ENCODE data around the gene VTN.
A peak's percentile ranks its signal among the peaks of the same experiment; 100 is the strongest.
"Not testable (repeated sequence)": the region's sequence is repeated elsewhere in the genome, so short reads cannot be mapped to it uniquely, and the experiment has no call there.

The VTN gene

DNA sequence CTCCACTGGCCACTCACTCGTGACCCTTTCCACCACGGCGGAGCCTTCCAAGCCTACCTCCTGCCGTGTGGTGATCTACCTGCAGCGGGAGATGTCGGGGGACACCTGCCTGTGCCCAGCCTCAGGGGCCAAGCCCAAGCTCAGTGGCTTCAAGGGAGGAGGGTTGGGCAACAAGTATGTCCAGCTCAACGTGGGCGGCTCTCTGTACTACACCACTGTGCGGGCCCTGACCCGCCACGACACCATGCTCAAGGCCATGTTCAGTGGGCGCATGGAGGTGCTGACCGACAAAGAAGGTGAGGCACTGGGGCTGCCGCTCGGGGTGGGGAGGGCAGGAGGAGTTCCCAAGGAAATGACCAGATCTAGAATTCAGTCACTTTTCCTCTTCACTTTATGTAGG, 30.7 kb downstream of the VTN start:
- DNase-seq = no peak

DNA sequence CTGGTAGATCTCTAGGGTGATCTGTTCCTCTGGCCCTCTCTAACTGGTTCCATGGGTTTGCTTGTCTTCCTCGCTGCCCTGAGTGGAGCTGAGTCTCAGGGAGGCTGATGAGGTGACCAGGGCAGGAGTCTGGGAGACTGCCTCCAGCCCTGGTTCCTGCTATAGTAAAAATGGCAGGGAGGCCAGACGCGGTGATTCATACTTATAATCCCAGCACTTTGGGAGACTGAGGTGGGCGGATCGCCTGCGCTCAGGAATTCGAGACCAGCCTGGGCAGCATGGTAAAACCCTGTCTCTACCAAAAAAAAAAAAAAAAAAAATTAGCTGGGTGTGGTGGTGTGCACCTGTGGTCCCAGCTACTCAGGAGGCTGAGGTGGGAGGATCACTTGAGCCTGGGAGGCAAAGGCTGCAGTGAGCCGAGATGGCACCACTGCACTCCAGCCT, 31.3 kb downstream of the VTN start:
- not testable (repeated sequence) for DNase-seq

- DNase-seq = no peak
Measured at GRCh38 chr17:28338056-28338768, 31.9 kb downstream of the VTN start.

GRCh38 chr17:28335959-28336871, 33.9 kb downstream of the VTN start:
- DNase-seq = peak; percentile 64 to 66

DNA sequence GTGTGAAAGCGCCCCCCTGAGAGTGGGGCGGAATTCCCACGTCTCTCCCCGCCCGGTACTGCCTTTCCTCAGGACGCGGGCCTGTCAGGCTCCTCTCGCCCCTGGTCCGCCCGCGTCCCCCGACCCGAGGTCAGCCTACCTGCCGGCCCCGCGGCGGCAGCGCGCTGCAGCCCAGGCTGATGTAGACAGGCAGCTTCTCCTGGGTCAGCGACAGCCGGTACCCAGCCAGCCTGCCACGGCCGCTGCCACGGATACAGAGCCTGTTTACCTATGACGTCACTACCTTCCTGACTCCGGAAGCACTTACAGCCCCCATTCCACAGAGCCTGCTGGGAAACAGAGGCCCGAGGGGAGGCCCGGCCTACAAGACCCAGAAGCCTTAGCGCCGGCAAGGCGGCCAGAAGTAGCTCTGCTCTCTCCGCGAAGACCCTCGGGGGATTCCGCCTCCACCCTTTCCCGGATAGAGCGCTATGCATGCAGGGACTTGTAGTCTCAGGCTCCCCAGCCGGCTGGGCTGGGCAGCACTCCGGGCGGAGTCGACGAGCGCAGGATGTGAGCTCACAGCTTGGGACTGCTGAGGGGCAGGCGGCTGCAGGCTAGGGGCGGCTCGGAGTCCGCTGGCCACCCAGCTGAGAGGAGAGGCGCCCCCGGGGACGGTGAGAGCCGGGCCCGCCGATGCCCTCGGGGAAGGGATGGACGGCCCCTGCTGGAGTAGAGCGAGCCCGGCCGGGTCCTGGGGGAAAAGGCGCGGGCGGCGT, 34.7 kb downstream of the VTN start, which contains the start of the genes IFT20 and TNFAIP1:
IFT20 (minus strand) TSS at position 272 of the 758 bp plus-strand sequence. CDS start 3,487 bp downstream, outside the sequence.
TNFAIP1 (plus strand) TSS at position 561 of the 758 bp plus-strand sequence. CDS start 3,761 bp downstream, outside the sequence.
- peak; percentile 98 to 100 for DNase-seq

DNA sequence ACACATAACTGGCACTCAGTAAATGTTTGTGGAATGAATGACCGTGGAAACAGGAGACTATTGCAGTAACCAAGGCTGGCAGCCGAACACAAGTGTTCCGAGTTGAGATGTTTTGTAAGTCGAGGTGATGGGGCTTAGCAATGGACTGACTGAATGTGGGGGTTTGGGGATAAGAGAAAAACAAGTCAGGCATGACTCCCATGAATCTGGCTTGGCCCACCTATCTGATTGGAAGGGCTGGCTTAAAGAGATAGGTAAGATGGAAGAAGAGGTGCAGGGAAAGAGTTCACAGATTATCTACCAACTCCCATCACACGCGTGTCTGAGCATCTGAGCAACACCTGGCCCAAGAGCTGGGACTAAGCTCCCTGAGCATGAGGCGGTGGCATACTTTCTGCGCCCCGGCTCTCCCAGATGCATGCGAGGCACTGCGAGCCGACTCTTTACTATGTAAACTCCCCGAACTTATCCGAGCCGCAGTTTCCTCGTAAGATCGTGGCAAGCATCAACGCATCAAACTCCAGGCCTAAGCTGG, 35.4 kb downstream of the VTN start:
- DNase-seq = no peak

GRCh38 chr17:28334171-28334570, 35.9 kb downstream of the VTN start:
- DNase-seq = peak; percentile 31 to 56

DNA sequence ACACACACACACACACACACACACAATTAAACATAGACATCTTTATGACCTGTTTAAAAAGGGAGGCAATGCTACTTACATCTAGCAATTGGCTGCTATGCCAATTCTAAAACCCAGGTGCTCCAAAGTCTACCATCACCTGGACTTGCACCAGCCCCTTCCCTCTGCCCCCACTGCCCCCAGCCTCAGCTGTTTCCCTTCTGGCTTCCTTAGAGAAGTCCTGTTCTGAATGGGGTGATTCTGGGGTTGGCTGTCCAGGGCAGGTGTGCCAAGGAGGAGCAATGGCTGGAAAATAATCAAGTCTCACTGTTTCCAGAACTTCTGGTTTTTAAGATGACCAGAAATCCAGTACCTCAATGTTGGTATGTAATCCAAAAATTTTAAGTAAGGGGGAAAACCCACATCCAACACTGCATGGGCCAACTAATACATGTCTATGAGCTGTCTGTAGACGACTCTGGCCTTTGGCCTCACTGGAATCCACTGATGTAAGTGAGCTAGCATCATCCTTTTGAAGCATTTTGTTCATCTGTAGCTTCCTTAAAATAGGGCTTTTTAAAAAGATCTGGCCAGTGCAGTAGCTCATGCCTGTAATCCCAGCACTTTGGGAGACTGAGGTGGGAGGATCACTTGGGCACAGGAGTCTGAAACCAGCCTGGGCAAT, 36.9 kb downstream of the VTN start:
- no peak for DNase-seq

DNA sequence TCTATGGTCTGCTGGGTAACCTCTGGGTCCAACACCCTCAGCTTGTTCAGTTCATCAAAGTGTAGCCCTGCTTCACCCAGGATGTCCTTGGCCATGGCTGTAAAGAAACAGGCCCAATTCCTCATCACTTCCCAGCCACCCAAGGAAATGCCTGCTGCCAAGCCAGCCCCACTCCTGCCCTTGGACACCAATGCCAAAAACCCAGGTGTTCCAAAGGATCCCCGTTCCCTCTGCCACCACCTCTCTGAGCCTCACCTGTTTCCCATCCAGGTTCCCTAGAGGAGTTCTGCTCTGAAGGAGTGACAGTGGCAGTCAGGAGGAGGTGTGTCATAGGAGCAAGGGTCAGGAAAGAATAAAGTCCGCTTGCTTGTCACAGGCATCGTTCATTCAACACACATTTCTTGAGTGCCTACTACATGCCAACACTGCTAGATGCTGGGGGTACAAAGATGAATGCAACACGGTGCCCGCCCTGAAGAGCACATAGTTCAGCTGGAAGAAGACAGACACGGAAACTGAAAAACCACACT, 38.2 kb downstream of the VTN start:
- DNase-seq = no peak

GRCh38 chr17:28330671-28331070, 39.4 kb downstream of the VTN start:
- no peak for DNase-seq

GRCh38 chr17:28328325-28328724, 41.8 kb downstream of the VTN start:
- no peak for DNase-seq

DNA sequence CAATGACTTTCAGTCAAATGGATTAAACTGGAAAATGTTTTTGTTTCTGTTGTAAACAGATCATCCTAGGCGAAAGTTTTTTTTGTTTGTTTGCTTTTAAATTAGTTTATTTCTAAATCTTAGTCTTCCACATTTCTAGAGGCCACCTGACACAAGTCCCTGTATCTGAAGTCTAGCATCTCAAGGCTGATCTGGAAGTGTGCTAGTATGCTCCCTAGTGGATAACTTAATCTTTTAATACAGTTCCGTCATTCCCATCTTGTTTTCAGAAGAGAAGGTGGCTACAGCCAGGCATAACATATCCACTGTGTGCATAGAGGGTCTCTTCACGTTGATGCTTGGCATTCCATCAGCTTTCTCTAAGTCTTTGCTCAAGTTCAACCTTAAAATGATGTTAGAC, 42.4 kb downstream of the VTN start:
- no peak for DNase-seq

- no peak for DNase-seq
Measured at GRCh38 chr17:28327031-28327607, 43.0 kb downstream of the VTN start.

DNA sequence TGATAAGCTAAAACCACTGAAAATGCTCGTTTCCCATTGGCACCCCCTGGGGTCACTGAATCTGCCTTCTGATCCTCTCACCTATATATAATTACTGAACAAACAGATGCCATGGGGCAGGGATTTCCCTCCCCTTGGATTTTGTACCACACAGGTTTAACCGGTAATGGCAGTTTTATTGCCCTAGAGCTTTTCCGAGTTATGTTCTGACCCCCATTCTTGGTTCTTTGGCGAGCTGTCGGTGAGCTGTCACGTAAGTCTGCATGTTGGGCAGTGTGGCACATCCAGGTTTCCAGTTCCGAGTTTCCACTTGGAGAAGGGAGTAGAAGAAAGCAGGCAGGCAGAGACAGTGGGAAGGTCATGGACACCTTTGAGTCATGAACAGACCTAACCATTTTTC, 44.0 kb downstream of the VTN start:
- no peak for DNase-seq

GRCh38 chr17:28325211-28325610, 44.9 kb downstream of the VTN start:
- no peak for DNase-seq

GRCh38 chr17:28324781-28325180, 45.3 kb downstream of the VTN start:
- peak; percentile 50 to 56 for DNase-seq

DNA sequence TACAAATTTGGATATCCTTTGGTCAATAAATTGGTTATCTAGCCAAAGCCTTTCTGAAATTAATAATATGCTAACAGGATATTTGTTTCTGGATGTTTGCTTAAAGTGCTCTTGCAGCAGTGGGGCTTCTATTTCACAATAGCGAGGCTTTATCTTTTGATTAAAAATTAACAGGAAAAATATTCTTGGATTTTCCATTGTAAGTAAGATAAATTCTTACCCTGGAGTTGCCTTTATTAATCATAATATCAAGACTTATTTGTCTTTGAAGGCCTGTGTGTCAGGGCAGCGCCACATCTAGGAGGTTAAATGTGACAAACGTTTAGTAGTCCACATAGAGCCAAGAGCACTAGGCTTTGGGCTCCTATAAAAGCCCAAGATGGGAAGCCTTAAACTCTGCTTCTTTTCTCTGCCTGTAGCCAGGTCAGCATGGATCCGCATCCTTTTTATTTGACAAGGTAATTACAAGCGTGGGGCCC, 45.8 kb downstream of the VTN start:
- DNase-seq = no peak

DNA sequence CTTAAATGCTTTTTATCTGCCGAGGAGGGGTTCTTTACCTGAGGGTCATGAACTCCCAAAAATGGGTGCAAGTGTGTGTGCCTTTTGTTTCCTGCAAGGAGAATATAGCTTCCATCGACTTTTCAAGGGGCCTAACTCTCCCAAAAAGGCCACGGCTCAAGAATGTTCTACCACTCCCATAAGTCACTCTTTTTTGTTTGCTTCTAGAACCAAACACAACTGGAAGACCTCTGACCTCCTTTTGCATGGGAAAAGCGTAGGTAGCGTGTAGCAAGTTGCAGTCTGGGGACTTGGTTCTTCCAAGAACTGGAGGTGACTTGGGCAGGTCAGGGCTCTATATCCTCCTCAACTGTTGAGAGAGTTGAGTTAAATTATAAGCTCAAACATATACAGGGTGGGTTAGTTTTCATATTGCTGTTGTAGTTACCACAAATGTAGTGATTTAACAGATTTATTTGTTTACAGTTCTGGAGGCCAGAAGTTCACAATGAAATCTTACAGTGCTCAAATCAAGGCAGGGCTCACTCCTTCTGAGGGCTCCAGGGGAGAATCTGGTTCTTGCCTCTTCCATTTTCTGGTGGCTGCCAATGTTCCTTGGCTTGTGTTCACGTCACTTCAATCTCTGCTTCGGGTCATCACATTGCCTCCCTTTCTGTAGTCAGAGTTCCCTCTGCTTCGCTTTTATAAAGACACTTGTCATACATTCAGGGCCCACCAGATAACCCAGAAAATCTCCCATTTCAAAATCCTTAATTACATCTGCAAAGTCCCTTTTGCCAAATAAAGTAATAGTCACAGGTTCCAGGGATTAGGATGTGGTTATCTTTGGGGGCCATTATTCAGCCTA, 49.7 kb downstream of the VTN start:
- no peak for DNase-seq

GRCh38 chr17:28319598-28319935, 50.5 kb downstream of the VTN start:
- peak in 1 of 2 donors; percentile 2 for DNase-seq
